Skeletal muscle tissue (tissue), 4 donors: ENCODE data around the gene PRDM7. TPM values are rescaled to one million over a fixed set of nuclear protein-coding genes. Genes with fewer than 3 reads are reported as not detected.

ENCODE experiments used
- H3K27ac ChIP-seq: one replicate; pipeline ENCODE4 v1.7.0; 2013; ENCODE audit warnings: mild to moderate bottlenecking, low read depth, low read length, inconsistent platforms
- H3K27me3 ChIP-seq, 3 donors: one replicate each; pipeline ENCODE4 v1.7.0; 2013; ENCODE audit warnings: low read length in 3 of 3; ENCODE audit not compliant: control insufficient read depth in 3 of 3, insufficient read depth in 3 of 3
- H3K36me3 ChIP-seq, 3 donors: one replicate each; pipeline ENCODE4 v1.7.0; 2013; ENCODE audit warnings: low read length in 3 of 3; ENCODE audit not compliant: control insufficient read depth in 3 of 3, insufficient read depth in 3 of 3
- H3K4me1 ChIP-seq, 3 donors: one replicate each; pipeline ENCODE4 v1.7.0; 2013; ENCODE audit warnings: low read length in 3 of 3, mild to moderate bottlenecking in 3 of 3; ENCODE audit not compliant: control insufficient read depth in 3 of 3, insufficient read depth in 3 of 3
- H3K4me3 ChIP-seq, 3 donors: one replicate each; pipeline ENCODE4 v1.7.0; 2013; ENCODE audit warnings: low read length in 3 of 3
- H3K9ac ChIP-seq, 3 donors: one replicate each; pipeline ENCODE4 v1.7.0; 2013; ENCODE audit warnings: low read length in 3 of 3, mild to moderate bottlenecking in 3 of 3, moderate library complexity in 2 of 3, low read depth in 1 of 3
- H3K9me3 ChIP-seq, 3 donors: one replicate each; pipeline ENCODE4 v1.7.0; 2013; ENCODE audit warnings: low read length in 3 of 3; ENCODE audit not compliant: control insufficient read depth in 3 of 3
- total RNA-seq: library from RNA; depleted of rRNA; stranded (reverse); fragments of >200 nt; gene quantifications from one replicate; pipeline ENCODE4 v1.2.3, GENCODE V29; 2014
- donor health status: Osteomylitis.

The PRDM7 gene
- total RNA-seq, 1 donor from 2014 or later, result not detected

- H3K4me1 ChIP-seq, result peaks cover 11 to 16% (median 13%) of the 10 kb centered on the region in 3 donors
- H3K4me3 ChIP-seq, result no peak overlapping the region
- H3K9me3 ChIP-seq, result peaks cover 0 to 4% (median 2%) of the 10 kb centered on the region in 3 donors
- H3K36me3 ChIP-seq, result no peaks in the 10 kb centered on the region
- H3K27ac ChIP-seq, result no peak overlapping the region
- H3K27me3 ChIP-seq, result peaks cover 4 to 12% (median 12%) of the 10 kb centered on the region in 3 donors
- no peak overlapping the region for H3K9ac ChIP-seq
These were observed 26.2 kb downstream of the PRDM7 start for GRCh38 chr16:90050969-90051368.

- H3K27me3 ChIP-seq, result peaks cover 4 to 12% (median 10%) of the 10 kb centered on the region in 3 donors
- H3K27ac ChIP-seq, result no peak overlapping the region
- peaks cover 11 to 18% (median 13%) of the 10 kb centered on the region in 3 donors for H3K4me1 ChIP-seq
- peaks cover under 1 to 2% (median 1%) of the 10 kb centered on the region in 3 donors for H3K36me3 ChIP-seq
- H3K4me3 ChIP-seq, result no peak overlapping the region
- no peak overlapping the region for H3K9ac ChIP-seq
- H3K9me3 ChIP-seq, result no peaks in the 10 kb centered on the region
These were observed 28.3 kb downstream of the PRDM7 start for GRCh38 chr16:90048737-90049330.

DNA sequence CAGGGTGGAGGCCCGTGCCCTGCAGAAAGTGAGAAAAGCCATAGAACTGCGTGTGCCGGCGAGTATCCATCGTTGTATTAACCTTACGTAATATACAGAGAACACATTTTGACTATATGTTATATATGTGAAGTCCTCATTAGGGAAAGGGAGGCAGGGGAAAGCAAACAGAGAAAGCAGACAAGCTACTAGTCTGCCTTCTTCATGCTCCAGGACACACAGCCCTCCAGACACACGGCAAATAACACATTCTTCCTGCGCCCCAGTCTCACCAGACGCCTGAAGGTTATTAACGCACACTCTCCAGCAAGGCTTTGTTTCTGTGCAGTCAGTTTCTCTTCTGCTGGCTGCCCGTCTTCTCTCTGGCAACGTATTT lies 28.8 kb downstream of the PRDM7 start:
- Histone ChIP-seq H3K4me1 (peaks cover 11 to 18% (median 13%) of the 10 kb centered on the region in 3 donors), H3K4me3 (no peak overlapping the region), H3K27ac (no peak overlapping the region), H3K9me3 (no peaks in the 10 kb centered on the region), H3K27me3 (peaks cover 4 to 12% (median 10%) of the 10 kb centered on the region in 3 donors), H3K36me3 (peaks cover 4 to 5% (median 5%) of the 10 kb centered on the region in 3 donors), H3K9ac (no peak overlapping the region)

DNA sequence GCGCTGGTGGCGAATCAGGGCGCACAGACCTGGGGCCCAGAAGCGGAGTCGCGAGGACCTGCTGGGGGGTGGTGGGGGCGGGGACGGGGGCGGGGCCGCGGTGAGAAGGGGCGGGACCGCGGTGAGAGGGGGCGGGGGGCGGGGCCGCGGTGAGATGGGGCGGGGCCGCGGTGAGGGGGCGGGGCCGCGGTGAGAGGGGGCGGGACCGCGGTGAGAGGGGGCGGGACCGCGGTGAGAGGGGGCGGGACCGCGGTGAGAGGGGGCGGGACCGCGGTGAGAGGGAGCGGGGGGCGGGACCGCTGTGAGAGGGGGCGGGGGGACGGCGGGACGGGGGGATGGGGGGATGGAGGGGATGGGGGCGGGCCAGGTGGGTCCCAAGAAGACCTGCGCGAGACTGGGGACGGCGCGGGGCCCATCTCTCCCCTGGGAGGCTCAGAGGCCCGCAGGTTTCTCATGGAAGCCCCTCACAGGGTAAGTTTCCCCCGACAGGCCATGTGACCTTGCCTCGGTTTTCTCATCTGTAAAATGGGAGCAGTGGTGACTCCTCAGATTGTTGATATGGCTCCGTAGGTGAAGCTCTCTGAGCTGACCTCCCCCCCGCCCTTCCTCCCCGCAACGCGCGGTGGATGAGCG lies 29.3 kb downstream of the PRDM7 start:
- Histone ChIP-seq H3K9me3 (no peaks in the 10 kb centered on the region), H3K27ac (no peak overlapping the region), H3K9ac (no peak overlapping the region)

GRCh38 chr16:90046971-90047713 lies 30.0 kb downstream of the PRDM7 start:
- H3K27me3 ChIP-seq, result peaks cover 4 to 12% (median 10%) of the 10 kb centered on the region in 3 donors
- H3K4me1 ChIP-seq, result peaks cover 11 to 18% (median 13%) of the 10 kb centered on the region in 3 donors
- peak overlapping the region; percentile 33 to 72 (median 60) for H3K9ac ChIP-seq
- peaks cover 11 to 17% (median 14%) of the 10 kb centered on the region in 3 donors for H3K36me3 ChIP-seq
- H3K4me3 ChIP-seq, result peak overlapping the region; percentile 48 to 66 (median 64)
- H3K9me3 ChIP-seq, result no peaks in the 10 kb centered on the region
- no peak overlapping the region for H3K27ac ChIP-seq

More for the DNA sequence above, 29.3 kb downstream of the PRDM7 start:
- H3K36me3 ChIP-seq, result peaks cover 8 to 10% (median 8%) of the 10 kb centered on the region in 3 donors
- H3K27me3 ChIP-seq, result peaks cover 4 to 12% (median 10%) of the 10 kb centered on the region in 3 donors
- peaks cover 11 to 18% (median 13%) of the 10 kb centered on the region in 3 donors for H3K4me1 ChIP-seq
- peak overlapping the region in 2 of 3 donors; percentile 6 to 66 for H3K4me3 ChIP-seq

GRCh38 chr16:90046122-90046970 lies 30.8 kb downstream of the PRDM7 start:
- Histone ChIP-seq H3K36me3 (peaks cover 11 to 20% (median 14%) of the 10 kb centered on the region in 3 donors), H3K4me1 (peaks cover 11 to 18% (median 13%) of the 10 kb centered on the region in 3 donors), H3K27ac (no peak overlapping the region), H3K9me3 (no peaks in the 10 kb centered on the region), H3K4me3 (peak overlapping the region; percentile 24 to 66 (median 64)), H3K9ac (peak overlapping the region in 2 of 3 donors; percentile 60 to 72), H3K27me3 (peaks cover 4 to 12% (median 10%) of the 10 kb centered on the region in 3 donors)

DNA sequence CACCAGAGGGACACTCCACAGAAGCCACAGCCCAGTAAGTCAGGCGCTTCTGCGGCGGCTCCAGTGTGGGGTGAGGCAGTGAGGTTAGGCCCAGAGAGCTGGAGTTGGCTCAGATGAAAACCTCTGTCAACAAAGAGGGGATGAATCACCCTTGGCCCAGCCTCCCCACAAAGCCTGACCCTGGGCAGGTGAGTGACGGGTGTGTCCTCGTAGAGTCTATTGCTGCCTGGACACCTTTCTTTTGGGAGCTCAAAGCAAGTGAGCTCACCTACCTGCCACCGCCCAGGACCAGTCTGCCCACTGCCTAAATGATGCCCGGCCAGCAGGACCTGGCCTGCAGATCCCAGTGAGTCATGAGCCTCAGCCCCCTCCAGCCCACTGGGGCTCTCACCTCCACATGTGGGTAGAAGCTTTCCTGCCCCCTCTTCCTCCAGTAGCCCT lies 33.0 kb downstream of the PRDM7 start:
- Histone ChIP-seq H3K9ac (no peak overlapping the region), H3K36me3 (peaks cover 23 to 34% (median 26%) of the 10 kb centered on the region in 3 donors), H3K4me3 (no peak overlapping the region), H3K9me3 (no peaks in the 10 kb centered on the region), H3K4me1 (peaks cover 11 to 18% (median 13%) of the 10 kb centered on the region in 3 donors), H3K27ac (no peak overlapping the region), H3K27me3 (peaks cover 4 to 12% (median 10%) of the 10 kb centered on the region in 3 donors)

- Histone ChIP-seq H3K27ac (no peak overlapping the region), H3K9me3 (no peaks in the 10 kb centered on the region), H3K36me3 (peaks cover 23 to 39% (median 32%) of the 10 kb centered on the region in 3 donors), H3K9ac (no peak overlapping the region), H3K4me1 (peaks cover 11 to 18% (median 13%) of the 10 kb centered on the region in 3 donors), H3K27me3 (peaks cover 4 to 12% (median 10%) of the 10 kb centered on the region in 3 donors), H3K4me3 (no peak overlapping the region)
These were observed 33.6 kb downstream of the PRDM7 start for GRCh38 chr16:90043526-90043925.

DNA sequence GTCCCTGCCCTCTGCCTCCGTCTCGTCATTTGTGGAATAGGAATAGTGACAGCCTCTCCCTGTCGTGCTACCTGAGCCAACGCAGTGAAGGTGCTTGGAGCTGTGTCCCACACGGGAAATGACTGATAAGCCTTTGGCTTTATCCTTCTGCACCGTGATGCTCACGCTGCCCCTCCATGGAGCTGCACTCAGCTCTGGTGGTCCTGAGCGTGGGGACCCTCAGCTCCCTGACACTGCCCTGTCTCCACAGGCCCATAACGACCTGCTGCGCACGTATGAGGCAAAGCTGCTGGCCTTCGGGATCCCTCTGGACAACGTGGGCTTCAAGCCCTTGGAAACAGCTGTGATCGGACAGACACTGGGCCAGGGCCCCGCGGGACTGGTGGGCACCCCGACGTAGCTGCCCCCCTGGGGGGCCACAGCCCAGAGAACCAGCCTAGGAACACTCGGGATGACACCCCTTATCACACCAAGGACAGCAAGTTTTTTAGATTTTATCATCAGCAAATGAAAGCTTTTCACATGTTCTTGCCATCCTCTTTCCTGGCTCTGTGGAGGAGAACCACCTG lies 34.1 kb downstream of the PRDM7 start:
- H3K4me1 ChIP-seq, result peaks cover 11 to 18% (median 13%) of the 10 kb centered on the region in 3 donors
- no peak overlapping the region for H3K4me3 ChIP-seq
- H3K9me3 ChIP-seq, result no peaks in the 10 kb centered on the region
- peaks cover 4 to 12% (median 10%) of the 10 kb centered on the region in 3 donors for H3K27me3 ChIP-seq
- H3K27ac ChIP-seq, result no peak overlapping the region
- H3K36me3 ChIP-seq, result peaks cover 26 to 44% (median 37%) of the 10 kb centered on the region in 3 donors
- no peak overlapping the region for H3K9ac ChIP-seq
